Stimulated activated CD8-positive, alpha-beta memory T cell treated with anti-CD3 and anti-CD28 coated beads, Interleukin-15, amount 100 ng/mL, for 4 hours (primary cell): Measurements from ENCODE around the gene TRNT1.

ENCODE experiments used
- DNase-seq, 2 donors: peaks; one replicate each; pipeline ENCODE4 v3.0.0-alpha.2; 2020; ENCODE audit warnings: low read depth in 2 of 2

Gene TRNT1

DNA sequence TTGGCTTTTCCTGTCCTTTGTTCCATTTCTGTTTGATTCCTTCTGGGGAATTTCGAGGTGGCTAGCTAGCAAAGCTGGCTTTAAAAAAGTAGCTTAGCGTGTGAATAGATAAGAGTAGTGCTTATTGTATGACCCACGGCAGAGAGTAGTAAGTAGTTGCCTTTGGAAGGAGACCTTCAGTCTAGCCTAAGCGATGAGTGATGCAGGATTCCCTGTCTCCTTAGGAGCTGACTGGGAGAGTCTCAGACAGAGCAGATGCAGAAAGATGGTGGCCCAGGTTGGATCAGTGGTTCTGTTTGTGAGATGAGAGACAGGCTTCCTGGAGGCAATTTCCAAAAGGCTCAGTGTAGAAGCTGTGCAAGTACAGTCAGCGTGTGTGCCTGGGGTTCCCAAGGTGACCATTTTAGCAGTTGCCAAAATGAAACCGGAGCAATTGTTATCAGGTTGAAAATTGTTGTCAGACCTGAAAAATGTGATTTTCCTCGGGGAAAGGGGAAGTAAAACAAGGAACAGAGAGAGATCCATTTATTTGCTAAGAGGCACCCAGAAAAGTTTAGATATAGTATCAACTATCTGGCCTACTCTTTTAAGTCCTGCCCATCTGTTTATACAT, 15.9 kb upstream of the TRNT1 start:
- DNase-seq, result no peak

DNA sequence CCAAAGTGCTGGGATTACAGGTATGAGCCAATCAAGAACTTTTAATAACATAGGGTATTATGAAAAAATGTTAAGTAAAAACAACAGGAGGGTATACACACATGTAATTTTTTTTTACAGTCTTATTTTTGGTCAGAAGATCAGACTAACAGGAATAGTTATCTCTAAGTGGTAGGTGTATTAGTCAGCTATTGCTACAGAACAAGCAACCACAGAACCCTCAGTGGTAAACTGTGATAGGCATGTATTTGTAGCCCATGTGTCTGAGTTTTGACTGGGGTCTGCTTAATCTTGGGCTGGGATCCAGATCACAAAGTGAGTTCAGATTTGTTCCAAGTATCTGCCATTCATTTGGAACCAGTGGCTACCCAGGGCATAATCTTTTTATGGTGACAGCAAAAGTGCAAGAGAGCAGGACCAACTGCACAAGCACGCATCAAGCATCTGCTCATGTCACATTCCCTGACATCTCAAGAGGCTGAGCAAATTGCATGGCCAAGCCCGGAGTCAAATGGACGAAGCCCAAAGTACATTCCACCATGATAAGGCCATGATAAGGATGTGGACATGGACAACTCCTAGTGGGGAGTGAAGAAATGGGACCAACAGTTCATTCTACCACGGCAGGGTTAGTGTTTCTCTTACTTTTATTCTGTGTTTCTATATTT, 13.6 kb upstream of the TRNT1 start:
- no peak for DNase-seq

DNA sequence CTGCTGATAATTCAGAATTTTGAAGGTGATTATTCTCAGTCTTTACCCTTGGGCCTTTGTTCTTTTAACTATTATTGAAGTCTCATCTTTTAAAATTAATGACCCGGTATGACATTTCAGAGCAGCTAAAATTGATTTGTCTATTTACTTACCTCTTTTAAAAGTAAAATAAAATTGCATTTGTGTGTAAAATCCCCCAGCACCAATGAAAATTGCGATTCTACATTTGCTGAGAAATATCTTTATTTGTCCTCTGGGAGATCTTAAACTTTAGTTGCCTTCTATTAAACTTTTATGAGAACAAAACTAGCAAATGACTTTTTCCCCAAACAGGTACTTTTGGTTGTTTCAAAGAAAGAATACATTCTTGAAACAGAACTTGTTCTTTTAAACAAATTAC, 9.1 kb upstream of the TRNT1 start:
- no peak for DNase-seq

DNA sequence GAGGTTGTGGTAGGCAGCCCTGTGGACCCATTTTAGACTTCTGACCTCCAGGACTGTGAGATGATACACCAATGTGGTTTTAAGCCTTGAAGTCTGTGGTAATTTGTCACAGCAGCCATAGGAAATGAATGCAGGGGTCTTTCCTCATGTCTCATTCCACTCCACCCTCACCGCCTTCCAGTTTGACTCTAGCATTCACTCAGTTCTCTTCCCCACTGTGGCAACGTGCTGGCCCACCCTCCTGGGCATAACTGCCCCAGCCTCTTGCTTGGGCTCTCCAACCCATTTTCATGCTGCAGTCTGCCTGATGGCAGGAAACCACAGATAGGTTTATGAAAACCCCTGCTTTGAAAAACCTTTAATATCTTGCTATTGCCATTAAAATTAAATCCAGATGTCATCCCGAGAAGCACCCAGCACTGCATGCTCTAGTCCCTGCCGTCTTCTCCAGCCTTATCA, 7.3 kb upstream of the TRNT1 start:
- no peak for DNase-seq

DNA sequence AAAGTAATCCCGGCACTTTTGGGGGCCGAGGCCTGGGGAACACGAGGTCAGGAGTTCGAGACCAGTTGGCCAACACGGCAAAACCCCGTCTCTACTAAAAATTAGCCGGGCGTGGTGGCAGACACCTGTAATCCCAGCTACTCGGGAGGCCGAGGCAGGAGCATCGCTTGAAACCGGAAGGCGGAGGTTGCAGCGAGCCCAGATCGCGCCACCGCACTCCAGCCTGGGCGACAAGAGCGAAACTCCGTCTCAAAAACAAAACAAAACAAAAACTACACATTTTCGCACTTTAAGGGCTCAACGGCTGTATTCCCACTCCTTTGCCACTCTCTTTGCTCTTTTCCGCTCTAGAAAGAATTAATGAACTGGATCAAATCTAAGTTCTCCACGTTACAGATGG, 763 bp upstream of the TRNT1 start:
- DNase-seq, result no peak

DNA sequence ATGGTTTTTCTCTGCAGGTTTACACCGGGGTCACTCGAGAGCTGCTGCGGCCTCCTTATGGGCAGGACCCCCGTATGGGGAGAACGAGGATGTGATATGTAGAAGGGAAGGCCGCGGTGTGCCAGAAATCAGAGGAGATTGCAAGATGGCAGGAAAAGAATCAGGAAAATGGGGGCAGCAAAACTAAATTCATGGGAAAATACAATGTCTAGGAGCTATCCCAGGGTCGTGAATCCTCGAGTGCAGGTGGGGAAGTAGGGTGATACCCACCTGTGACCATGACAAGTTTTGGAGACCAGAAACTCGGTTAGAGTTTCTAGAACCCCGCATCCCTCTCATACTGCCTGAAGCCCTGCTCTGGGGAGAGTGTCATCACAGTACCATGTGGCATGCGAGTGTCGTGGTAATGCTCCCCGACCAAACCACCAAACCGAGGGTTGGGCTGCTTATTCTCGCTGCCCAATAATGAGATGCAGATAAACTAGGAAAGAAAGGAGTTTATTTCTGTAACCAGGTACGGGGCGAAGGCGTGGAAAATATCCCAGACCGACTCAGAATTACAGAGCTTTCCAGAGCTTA, 781 bp downstream of the TRNT1 start:
- DNase-seq, result peak; percentile 10 to 27

DNA sequence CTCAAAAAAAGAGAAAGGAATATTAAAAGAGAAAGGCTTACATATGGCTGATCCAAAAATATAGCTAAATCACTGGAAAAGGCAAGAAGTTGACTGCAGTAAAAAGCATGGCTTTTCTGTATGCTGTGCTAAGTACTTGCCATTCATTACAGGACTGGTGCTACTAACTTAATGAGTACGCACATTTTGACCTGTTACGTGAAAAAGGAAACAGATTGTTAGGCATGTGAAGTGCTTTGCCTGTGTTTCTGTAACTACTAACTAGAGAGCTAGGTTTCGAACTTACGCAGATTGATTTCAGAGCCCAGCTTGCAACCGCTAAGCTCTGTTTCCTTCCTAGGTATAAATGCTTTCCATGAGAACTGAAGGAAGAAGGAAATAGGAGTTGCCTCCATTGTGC, 2.8 kb downstream of the TRNT1 start:
- DNase-seq, result no peak

DNA sequence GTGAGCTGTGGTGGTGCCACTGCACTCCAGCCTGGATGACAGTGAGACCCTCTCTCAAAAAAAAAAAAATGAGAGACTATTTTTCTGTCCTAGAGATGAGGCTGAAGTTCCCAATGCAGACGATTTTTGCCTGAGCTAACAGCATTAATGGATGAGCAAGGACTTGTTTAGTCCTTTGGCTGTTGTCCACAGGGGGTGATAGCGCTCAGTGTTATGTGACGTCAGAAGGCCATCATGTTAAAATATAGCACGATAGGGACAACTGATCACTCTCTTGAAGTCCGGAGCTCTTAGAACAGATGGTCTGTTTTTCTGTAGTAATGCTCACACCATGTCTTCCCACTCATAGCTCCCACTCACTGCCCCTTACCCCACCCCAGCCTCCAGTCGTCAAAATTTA, 6.8 kb downstream of the TRNT1 start:
- no peak for DNase-seq

DNA sequence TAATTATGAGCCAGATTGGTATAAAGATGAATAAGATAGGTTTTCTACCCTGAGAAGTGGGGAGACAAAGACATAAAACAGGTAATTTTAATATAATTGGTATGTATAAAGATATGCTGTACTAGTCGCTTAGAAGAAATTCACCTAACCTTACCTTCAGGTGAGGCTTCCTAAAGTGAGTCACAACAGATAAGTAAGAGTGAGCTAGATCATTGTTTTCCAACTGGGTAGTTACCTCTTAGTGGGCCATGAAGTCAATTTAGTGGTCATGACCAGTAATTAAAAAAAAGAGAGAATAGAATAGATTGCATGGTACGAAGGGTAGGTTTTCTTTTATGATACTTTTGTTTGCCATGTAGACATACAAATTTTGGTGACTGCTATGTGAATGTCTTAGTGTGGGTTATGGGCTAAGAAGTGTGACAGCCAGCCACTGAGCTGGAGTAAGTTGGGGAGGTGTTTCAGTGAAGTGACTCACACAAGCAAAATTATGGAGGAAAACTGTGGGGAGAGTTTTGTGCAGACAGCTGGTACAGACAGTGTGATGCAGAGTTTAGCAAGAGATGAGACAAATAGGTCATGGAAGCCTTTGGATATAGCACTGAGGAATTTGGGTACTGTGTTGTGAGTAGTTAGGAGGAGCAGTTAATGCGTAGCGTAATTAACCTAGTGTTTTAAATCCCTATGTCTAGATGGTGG, 8.2 kb downstream of the TRNT1 start:
- no peak for DNase-seq

DNA sequence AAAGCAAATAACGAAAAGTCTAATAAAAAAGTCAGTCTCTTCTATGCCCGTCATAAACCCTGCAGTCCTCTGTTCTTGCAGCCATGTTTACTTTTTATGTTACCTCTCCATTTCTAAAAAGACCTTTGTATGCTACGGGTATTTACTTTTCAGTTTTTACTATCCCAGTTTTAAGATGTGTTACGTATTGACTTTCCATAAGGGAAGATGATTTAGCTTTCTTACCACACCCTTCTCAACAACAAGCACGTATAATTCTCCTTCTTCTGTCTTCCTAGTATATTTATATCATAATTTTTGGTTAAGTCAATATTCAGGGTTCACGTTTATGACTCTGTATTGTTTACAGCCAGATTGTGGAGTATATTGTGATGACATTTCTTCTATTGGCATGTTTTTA, 10.8 kb downstream of the TRNT1 start:
- DNase-seq, result no peak

DNA sequence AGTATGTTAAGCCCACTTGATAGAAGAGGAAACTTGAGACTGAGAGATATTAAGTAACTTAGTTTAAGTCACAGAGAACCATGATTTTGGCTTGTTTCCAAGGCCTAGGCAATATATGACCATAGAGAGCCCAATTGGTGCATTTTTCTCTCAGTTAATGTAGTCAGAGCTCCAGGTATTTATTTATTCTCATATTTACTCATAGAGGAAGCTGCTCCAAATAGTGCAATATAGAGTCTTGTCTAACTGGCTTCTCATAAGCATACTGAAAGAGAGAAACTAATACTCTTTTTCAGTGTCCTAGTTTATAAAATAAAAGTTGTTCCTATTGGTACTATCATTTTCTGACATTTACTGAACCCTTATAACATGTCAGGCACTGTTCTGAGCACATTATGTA, 15.2 kb downstream of the TRNT1 start:
- no peak for DNase-seq

DNA sequence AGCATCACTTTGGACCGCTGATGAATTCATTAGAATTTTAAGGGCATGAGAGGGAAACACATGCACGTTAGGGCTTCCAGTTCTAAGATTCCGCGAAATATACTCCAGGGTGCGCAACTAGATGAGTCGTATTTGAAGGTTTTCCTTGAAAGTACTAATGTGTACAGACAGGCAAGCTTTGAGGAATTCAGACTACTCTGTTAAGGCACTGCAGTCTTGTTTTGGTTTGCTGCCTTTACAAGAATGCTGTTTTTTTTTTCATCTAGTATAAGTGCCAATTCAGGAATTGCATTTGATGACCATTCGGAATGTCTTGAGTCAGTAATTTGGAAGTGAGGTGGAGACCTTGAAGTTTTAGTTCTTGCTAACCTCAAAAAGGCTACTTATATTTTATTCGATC, 19.1 kb downstream of the TRNT1 start:
- no peak for DNase-seq

DNA sequence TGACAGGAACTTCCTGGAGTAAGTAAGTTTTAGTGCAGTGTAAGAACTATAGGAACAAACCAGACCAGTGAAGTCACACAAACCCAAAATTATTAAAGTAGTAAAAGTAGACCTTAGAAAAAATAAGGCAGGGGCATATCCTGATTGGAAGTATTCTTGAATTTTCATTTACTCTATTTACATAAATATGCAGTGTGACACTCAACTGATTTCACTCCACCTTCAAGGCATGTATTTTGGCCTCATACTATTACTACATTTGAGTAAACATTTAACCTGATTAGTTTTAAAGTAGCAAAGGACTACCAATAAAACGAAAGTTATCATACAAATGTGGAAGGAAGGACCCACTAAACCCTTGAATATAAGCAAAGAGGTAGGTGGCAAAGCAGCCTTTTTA, 22.8 kb downstream of the TRNT1 start:
- no peak for DNase-seq

DNA sequence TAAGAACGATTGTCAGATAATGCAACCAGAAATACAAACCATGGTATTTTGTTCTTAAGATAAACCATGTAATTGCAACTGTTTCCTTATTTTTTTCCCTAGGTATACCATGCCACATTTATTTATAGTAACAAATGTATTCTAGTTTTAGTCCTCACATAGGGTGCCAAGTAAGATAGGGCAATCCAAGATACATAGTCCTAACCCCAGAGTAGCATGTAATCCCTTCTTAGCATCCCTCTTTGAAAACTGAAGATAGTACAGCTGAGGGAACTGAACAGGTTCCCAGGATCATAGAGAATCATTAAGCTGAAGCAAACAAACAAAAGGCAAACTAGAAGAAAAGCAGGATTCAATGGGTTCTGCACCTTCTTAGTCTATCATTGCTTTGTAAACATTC, 24.8 kb downstream of the TRNT1 start:
- no peak for DNase-seq

DNA sequence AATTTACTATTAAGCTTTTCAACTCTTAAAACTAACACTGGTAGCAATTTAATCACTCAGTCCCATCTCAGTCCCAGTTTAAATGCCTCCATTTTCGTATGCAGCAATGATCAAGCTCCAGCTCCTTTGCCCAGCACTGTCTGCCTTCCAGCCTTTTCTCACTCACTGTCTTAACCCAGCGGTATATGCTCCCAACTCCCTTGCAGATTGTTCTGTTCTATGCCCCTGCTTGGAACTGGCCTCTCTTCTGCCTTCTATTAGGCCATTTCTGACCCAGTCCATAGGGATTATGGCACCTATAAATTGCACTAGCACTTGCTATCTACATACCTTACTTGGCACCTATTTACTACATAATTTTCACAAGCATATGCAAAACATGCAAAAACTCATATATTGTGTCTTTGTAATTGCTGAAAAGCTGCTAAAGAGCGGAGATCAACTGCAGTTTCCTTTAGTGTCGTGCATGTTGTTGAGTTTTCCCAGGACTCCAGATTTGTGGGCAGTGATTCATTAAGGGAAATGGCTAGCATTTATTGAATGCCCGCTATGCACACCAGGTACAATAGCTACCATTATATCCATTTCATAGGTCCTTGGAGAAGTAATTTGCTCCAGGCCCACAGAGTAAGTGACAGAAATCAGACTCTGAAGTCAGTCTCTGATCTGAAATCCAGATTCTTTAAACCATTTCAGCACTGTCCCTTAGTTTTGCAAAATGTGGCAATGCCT, 28.3 kb downstream of the TRNT1 start:
- DNase-seq, result no peak

DNA sequence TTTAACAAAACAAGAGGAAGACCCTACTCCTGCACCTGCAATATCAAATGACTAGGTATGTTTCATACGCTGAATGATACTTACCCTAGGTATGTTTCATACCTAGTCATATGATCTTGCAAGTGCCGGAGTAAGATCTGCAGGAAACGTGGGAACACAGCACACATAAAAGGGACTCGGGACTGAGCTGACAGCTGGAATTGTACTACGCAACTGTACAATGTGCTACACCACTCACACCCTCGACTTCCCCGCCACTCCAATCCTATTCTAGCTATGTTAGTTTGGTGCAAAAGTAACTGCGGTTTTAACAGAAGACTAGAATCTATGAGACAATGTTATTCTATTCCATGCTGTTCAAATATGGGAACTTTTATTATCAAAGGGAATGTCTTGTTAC, 30.7 kb downstream of the TRNT1 start:
- no peak for DNase-seq

DNA sequence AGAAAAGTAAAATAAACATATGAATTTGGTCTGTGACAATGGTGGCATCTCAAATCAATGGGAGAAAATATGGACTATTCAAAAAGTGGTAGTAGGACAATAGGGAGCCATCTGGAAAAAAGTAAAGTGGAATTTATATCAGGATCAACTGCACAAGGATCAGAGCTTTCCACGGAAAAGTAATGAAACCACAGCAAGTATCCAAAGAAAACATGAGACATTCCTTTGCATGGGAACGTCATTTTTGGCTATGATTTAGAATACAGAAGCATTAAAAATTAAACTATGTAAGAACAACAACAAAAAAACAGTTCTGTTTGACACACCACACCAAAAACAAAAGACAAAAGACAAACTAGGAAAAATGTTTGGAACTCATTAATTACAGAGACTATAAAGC, 34.1 kb downstream of the TRNT1 start:
- no peak for DNase-seq

DNA sequence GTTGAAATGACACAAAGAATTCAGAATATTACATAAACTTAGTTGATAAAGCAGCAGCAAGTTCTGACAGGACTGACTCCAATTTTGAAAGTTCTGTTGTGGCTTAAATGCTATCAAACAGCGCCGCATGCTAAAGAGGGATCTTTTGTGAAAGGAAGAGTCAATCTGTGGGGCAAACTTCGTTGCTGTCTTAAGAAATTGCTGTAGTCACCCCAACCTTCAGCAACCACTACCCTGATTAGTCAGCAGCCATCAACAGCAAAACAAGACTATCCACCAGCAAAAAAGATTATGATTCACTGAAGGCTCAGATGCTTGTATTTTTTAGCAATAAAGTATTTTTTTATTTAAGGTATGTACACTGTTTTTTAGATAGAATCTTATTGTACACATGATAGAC, 38.5 kb downstream of the TRNT1 start:
- DNase-seq, result no peak

DNA sequence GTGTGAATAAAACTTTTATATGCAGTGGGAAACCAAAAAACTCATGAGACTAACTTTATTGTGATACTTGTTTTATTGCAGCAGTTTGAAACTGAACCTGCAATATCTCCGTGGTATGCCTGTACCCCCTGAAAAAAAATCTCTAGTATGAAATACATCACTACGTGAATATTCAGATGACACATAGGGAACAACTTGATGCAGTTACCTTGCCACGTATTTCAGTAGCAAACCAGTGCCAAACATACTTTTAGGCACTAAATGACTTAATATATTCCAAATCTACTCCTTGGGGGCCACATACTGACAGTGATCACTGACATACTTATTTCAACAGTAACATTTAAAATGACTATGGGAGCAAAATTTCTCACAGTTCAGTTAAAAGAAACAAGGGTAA, 38.9 kb downstream of the TRNT1 start:
- DNase-seq, result no peak

DNA sequence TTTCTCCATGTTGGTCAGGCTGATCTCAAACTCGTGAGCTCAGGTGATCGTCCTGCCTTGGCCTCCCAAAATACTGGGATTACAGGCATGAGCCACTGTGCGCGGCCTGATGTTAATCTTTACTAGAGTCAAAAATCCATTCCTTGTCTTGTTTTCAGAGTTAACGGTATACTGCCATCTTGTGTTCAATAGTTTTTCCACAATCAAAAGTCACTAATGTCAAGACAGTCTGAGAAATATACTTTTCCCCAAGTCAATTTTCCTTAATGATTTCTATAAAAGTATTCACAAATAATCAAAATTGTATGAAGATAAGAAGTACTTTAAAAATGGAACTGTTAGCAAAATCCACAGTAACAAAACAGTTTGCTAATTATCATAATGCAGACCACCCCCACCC, 44.3 kb downstream of the TRNT1 start:
- DNase-seq, result no peak

DNA sequence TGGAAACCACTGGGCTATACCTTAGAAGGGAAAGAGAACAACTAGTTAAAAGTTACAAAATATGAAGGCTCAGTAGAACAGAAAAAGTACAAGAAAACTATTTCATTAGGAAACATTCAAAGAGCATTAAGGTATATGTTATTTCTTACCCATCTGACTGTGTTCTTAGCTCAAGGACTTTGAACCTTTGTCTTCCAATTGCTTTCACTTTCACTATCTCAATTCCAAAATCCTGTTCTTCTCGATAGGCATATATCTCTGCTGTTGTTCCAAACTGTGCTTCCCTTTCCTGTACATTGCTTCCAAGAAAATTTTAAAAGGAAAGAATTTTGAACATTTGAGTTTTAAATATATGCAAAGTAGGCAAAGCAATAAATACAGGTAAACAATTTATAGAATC, 45.9 kb downstream of the TRNT1 start:
- DNase-seq, result no peak

DNA sequence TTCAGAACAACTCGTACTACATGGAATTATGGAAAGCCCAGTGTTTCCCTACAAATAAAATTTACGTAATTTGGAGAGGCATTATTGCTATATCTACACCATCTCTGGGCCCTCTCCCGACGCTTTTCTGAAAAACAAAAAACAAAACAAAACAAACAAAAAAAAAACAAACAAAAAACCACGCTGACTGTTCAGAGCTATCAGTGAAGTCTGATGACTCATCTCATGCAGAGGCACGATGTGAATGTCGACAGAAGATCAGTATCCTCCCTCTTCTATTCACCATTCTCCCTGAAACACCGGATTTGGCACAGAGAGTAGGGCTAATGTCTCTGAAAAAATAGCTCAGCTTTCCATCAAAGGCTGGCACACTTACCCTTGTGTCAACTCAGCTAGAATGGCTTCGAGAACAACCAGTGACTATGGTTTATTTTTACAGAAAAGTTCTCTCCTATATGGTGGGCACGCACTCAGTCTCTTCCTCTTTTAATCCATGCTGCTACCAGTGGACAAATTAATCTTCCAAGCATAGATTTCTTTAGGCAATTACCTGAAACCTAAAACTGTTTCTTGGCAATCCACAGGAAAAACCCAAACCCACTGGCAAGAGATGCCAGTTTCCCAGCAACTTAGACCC, 51.2 kb downstream of the TRNT1 start:
- no peak for DNase-seq
